NT2/D1 (cell line): ENCODE data around the gene TRIOBP.

Source experiments
- YY1 ChIP-seq: IDR thresholded peaks from 2 replicates; pipeline ENCODE4 v1.6.1; 2011; ENCODE audit not compliant: insufficient read length, insufficient read depth
- ZNF274 ChIP-seq: IDR thresholded peaks from 2 replicates; pipeline ENCODE4 v1.6.1; 2011; ENCODE audit warnings: mild to moderate bottlenecking, low read depth, low read length

- no peak for TF ChIP-seq ZNF274
- no peak for TF ChIP-seq YY1
Observed at GRCh38 chr22:37792494-37792893, 95.6 kb downstream of the TRIOBP start.
